GM12892 (cell line): ENCODE data around the gene ROR1.

Source experiments
- POLR2A ChIP-seq: IDR thresholded peaks from 2 replicates; pipeline ENCODE4 v1.6.1; 2011; ENCODE audit warnings: low read depth, low read length, control low read depth
- POLR2AphosphoS5 ChIP-seq: IDR thresholded peaks from 2 replicates; pipeline ENCODE4 v1.6.1; 2011; ENCODE audit warnings: low read depth, low read length, control low read depth
- TAF1 ChIP-seq: IDR thresholded peaks from 2 replicates; pipeline ENCODE4 v1.6.1; 2011; ENCODE audit warnings: low read depth, mild to moderate bottlenecking, control low read depth, low read length, borderline replicate concordance

DNA sequence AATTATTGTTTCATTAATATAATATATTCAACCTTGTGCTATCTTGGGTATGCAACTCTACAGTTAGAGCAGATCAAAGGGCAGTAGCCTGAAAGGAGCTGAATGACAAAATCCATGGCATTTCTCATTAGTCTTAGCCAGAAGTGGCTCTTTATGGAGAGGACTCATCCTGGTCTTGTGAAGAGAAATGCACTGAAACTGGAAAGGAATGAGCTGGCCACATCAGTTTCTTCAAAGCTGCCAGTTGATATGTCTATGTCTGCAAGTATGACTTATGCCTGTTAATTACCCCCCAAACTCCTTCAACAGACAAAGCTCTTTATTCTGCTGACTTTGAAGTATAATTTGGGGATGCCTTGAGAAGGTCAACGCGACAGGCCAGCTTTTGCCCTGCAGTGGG lies 310.6 kb downstream of the ROR1 start:
- TF ChIP-seq POLR2A (no peak), POLR2AphosphoS5 (no peak), TAF1 (no peak)
